ENCODE data around the gene PRKCSH.

The PRKCSH gene

DNA sequence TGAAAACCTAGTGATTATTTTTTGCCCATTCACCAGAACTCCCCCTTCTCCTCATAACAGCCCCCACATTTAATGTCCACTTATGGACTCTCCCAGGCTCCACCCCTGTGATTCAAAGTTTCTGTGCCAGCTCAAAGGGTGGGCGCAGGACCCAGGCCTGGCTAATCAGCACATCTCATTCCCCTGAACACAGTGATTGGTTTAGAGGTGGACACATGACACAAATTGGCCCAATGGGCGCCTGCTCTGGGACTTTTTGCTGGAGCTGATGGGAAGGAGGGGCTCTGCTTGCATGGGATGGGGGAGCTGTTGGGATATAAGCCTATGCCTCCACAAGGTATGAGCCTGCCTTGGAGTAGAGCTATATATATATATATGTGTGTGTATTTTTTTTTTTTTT, 45.1 kb upstream of the PRKCSH start:
- H3K9ac ChIP-seq (ENCODE audit: low read length), result no peak overlapping the region
- H3K36me3 ChIP-seq (ENCODE audit: insufficient read depth, low read length), result no peaks in the 10 kb centered on the region; the same call in 1 of the 2 replicates
- H3K4me2 ChIP-seq (ENCODE audit: low read length), result no peak overlapping the region
- 0 out of 2 replicates have a peak, but pooled peaks cover 4% of the 10 kb centered on the region for H3K9me3 ChIP-seq (ENCODE audit: low read length)
- H4K20me1 ChIP-seq (ENCODE audit: insufficient read depth, low read length), result no peaks in the 10 kb centered on the region
- H3K27me3 ChIP-seq (ENCODE audit: insufficient read depth, low read length), result peaks cover 16% of the 10 kb centered on the region; the same call in 1 of the 2 replicates
- H3K9me2 ChIP-seq (ENCODE audit: low read depth, low read length), result no peaks in the 10 kb centered on the region
- no peaks in the 10 kb centered on the region for H3F3A ChIP-seq (ENCODE audit: insufficient read depth, low read length)
- H3K4me3 ChIP-seq (ENCODE audit: low read depth, low read length, poor library complexity, severe bottlenecking), result no peak overlapping the region
- TF ChIP-seq, protein P1, sequence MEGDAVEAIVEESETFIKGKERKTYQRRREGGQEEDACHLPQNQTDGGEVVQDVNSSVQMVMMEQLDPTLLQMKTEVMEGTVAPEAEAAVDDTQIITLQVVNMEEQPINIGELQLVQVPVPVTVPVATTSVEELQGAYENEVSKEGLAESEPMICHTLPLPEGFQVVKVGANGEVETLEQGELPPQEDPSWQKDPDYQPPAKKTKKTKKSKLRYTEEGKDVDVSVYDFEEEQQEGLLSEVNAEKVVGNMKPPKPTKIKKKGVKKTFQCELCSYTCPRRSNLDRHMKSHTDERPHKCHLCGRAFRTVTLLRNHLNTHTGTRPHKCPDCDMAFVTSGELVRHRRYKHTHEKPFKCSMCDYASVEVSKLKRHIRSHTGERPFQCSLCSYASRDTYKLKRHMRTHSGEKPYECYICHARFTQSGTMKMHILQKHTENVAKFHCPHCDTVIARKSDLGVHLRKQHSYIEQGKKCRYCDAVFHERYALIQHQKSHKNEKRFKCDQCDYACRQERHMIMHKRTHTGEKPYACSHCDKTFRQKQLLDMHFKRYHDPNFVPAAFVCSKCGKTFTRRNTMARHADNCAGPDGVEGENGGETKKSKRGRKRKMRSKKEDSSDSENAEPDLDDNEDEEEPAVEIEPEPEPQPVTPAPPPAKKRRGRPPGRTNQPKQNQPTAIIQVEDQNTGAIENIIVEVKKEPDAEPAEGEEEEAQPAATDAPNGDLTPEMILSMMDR (IDR thresholded peaks at IDR 0.05; ENCODE audit: low read length), result no peak
- TF ChIP-seq EZH2 (IDR thresholded peaks at IDR 0.05; ENCODE audit: borderline replicate concordance, low read length), result no peak
- no peak overlapping the region for H2AFZ ChIP-seq (ENCODE audit: low read length)
- H3K27ac ChIP-seq (ENCODE audit: low read depth, low read length, poor library complexity, severe bottlenecking), result no peak overlapping the region
- H3K4me1 ChIP-seq (ENCODE audit: insufficient read depth, low read length, severe bottlenecking), result peaks cover 11% of the 10 kb centered on the region
- no peaks in the 10 kb centered on the region for H3K79me2 ChIP-seq (ENCODE audit: insufficient read depth, low read length)

GRCh38 chr19:11390933-11391680, 44.3 kb upstream of the PRKCSH start:
- peaks cover 16% of the 10 kb centered on the region; the same call in 1 of the 2 replicates for H3K27me3 ChIP-seq (ENCODE audit: insufficient read depth, low read length)
- H3K9me3 ChIP-seq (ENCODE audit: low read length), result 0 out of 2 replicates have a peak, but pooled peaks cover 4% of the 10 kb centered on the region
- peaks cover 11% of the 10 kb centered on the region for H3K4me1 ChIP-seq (ENCODE audit: insufficient read depth, low read length, severe bottlenecking)
- no peak for TF ChIP-seq EZH2 (IDR thresholded peaks at IDR 0.05; ENCODE audit: borderline replicate concordance, low read length)
- TF ChIP-seq, protein P1 (IDR thresholded peaks at IDR 0.05; ENCODE audit: low read length), result no peak
- no peaks in the 10 kb centered on the region for H3F3A ChIP-seq (ENCODE audit: insufficient read depth, low read length)
- H3K79me2 ChIP-seq (ENCODE audit: insufficient read depth, low read length), result no peaks in the 10 kb centered on the region
- H4K20me1 ChIP-seq (ENCODE audit: insufficient read depth, low read length), result no peaks in the 10 kb centered on the region
- H2AFZ ChIP-seq (ENCODE audit: low read length), result no peak overlapping the region
- H3K27ac ChIP-seq (ENCODE audit: low read depth, low read length, poor library complexity, severe bottlenecking), result no peak overlapping the region
- H3K4me2 ChIP-seq (ENCODE audit: low read length), result no peak overlapping the region
- no peaks in the 10 kb centered on the region for H3K9me2 ChIP-seq (ENCODE audit: low read depth, low read length)
- H3K9ac ChIP-seq (ENCODE audit: low read length), result no peak overlapping the region
- no peaks in the 10 kb centered on the region; the same call in 1 of the 2 replicates for H3K36me3 ChIP-seq (ENCODE audit: insufficient read depth, low read length)
- no peak overlapping the region for H3K4me3 ChIP-seq (ENCODE audit: low read depth, low read length, poor library complexity, severe bottlenecking)

- no peaks in the 10 kb centered on the region for H3K9me3 ChIP-seq (ENCODE audit: low read length)
- H3K36me3 ChIP-seq (ENCODE audit: insufficient read depth, low read length), result no peaks in the 10 kb centered on the region
- H3K79me2 ChIP-seq (ENCODE audit: insufficient read depth, low read length), result no peaks in the 10 kb centered on the region
- H3K27ac ChIP-seq (ENCODE audit: low read depth, low read length, poor library complexity, severe bottlenecking), result no peak overlapping the region
- TF ChIP-seq, protein P1 (IDR thresholded peaks at IDR 0.05; ENCODE audit: low read length), result no peak
- peaks cover 14% of the 10 kb centered on the region; the same call in 1 of the 2 replicates for H3K27me3 ChIP-seq (ENCODE audit: insufficient read depth, low read length)
- H4K20me1 ChIP-seq (ENCODE audit: insufficient read depth, low read length), result no peaks in the 10 kb centered on the region
- H3K4me2 ChIP-seq (ENCODE audit: low read length), result no peak overlapping the region
- H2AFZ ChIP-seq (ENCODE audit: low read length), result no peak overlapping the region
- H3K4me1 ChIP-seq (ENCODE audit: insufficient read depth, low read length, severe bottlenecking), result no peaks in the 10 kb centered on the region
- no peaks in the 10 kb centered on the region for H3K9me2 ChIP-seq (ENCODE audit: low read depth, low read length)
- H3K4me3 ChIP-seq (ENCODE audit: low read depth, low read length, poor library complexity, severe bottlenecking), result no peak overlapping the region
- H3K9ac ChIP-seq (ENCODE audit: low read length), result no peak overlapping the region
- no peaks in the 10 kb centered on the region for H3F3A ChIP-seq (ENCODE audit: insufficient read depth, low read length)
Measured at GRCh38 chr19:11397089-11397610, 38.3 kb upstream of the PRKCSH start.
